GM18526 (cell line): ENCODE data around the gene FZD10.

ENCODE experiments used
- POLR2A ChIP-seq: IDR thresholded peaks from 3 replicates; pipeline ENCODE4 v1.6.1; 2011; ENCODE audit not compliant: insufficient read length; ENCODE audit errors: extremely low read depth

FZD10 gene

GRCh38 chr12:130127912-130128789, 34.1 kb upstream of the FZD10 start:
- TF ChIP-seq POLR2A, result no peak

GRCh38 chr12:130128790-130129735, 33.2 kb upstream of the FZD10 start:
- TF ChIP-seq POLR2A, result no peak

GRCh38 chr12:130130346-130130745, 31.9 kb upstream of the FZD10 start:
- TF ChIP-seq POLR2A, result no peak

GRCh38 chr12:130131025-130131424, 31.2 kb upstream of the FZD10 start:
- TF ChIP-seq POLR2A, result no peak

- TF ChIP-seq POLR2A, result no peak
Measured at GRCh38 chr12:130131801-130132200, 30.5 kb upstream of the FZD10 start.

GRCh38 chr12:130132831-130133511, 29.3 kb upstream of the FZD10 start:
- no peak for TF ChIP-seq POLR2A

- TF ChIP-seq POLR2A, result no peak
Measured at GRCh38 chr12:130133851-130134562, 28.3 kb upstream of the FZD10 start.

GRCh38 chr12:130134563-130134915, 27.7 kb upstream of the FZD10 start:
- TF ChIP-seq POLR2A, result no peak

- TF ChIP-seq POLR2A, result no peak
Measured at GRCh38 chr12:130136509-130137039, 25.7 kb upstream of the FZD10 start.

- TF ChIP-seq POLR2A, result no peak
Measured at GRCh38 chr12:130137040-130138018, 24.9 kb upstream of the FZD10 start.

GRCh38 chr12:130138478-130138877, 23.8 kb upstream of the FZD10 start:
- TF ChIP-seq POLR2A, result no peak

- TF ChIP-seq POLR2A, result no peak
Measured at GRCh38 chr12:130139567-130140421, 22.5 kb upstream of the FZD10 start.
